Activated T-cell treated with anti-CD3 and anti-CD28 coated beads for 48 hours (primary cell): ENCODE data around the gene RMND5B.
"Not testable (repeated sequence)": the region's sequence is repeated elsewhere in the genome, so short reads cannot be mapped to it uniquely, and the experiment has no call there.

ENCODE experiments used
- DNase-seq: peaks from one replicate; pipeline ENCODE4 v3.0.0-alpha.2; 2020; ENCODE audit warnings: low read depth

Gene RMND5B

DNA sequence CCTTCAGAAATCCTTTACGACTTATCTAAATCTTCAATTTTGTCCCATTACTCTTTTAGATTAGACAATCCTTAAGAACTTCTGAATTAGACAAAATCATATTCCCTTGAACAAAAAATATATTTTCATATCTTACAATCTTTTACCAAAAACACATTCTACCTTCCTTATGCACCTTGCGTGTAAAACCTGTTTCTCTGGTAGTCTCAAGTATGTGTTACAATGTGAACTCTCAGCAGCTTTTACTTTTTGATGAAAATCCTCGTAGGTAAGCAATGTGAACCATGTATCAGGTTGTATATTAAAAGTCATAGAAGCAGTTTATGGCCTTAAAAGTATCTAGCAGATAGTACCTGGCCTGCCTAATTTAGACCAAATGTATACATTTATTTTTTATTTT lies 43.6 kb downstream of the RMND5B start:
- DNase-seq = no peak

DNA sequence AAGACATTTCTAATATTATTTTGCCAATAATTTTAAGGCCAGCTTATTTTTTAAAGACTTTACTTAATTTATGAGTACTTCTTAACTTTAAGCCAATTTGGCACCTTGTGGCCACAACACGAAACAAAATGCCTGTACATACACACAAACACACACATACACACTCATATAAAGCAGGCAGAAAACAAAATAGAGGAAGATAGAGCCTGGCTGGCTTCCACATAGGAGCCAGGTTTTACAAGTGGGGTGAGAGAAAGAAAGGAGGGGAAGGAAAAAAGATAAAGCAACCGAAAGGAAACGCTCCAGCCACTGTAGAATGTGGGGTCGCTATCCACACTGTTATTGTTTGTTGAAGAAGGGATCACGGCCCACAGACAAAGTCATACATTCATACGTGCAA lies 46.0 kb downstream of the RMND5B start:
- DNase-seq = no peak

DNA sequence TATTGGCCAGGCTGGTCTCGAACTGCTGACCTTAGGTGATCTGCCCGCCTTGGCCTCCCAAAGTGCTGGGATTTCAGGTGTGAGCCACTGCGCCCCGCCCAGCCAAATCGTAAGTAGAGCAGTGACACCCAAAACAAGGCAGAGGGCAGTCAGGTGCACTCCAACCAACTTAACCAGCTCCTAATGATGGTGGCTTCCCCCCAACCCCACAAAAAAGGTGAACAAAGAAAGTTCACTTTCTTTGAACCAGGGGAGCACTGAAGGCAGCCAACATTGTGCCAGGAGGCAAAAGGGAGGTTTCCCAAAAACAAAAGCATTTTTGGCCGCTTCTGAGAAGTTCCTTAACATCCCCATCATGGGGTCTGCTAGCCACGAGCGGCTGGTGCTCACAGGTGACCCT lies 46.8 kb downstream of the RMND5B start:
- DNase-seq = no peak

DNA sequence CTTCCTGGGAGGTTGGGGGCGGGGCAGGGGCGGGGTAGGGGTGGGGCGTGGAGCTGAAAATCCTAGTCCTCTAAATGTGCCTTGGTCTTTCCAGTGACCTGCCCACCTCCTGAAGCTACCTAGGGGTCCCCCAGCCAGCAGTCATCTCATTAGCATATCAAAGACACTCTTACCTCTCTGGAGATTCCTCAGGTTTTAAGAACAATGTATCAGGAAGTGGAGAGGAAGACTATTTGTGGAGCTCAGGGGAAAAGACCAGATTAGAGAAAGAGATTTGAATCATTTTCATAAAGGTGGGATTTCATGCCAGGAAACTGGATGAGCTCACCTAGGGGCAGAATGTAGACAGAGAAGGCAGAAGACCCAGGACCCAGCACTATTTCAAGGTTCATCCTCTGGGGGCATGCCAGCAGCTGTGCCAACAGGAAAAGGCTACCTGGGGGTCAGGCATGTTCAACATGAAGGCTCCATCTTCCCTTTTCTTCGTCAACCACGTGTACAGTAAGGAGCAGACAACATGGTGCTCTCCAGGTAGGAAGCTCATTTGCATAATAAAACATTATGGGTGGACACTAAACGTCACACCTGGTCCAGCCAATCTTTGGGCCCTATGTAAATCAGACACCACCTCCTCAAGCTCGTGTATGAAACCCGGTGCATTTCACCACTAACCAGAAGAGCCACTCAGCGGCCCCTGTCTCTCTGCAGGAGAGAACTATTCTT lies 49.5 kb downstream of the RMND5B start:
- no peak for DNase-seq

DNA sequence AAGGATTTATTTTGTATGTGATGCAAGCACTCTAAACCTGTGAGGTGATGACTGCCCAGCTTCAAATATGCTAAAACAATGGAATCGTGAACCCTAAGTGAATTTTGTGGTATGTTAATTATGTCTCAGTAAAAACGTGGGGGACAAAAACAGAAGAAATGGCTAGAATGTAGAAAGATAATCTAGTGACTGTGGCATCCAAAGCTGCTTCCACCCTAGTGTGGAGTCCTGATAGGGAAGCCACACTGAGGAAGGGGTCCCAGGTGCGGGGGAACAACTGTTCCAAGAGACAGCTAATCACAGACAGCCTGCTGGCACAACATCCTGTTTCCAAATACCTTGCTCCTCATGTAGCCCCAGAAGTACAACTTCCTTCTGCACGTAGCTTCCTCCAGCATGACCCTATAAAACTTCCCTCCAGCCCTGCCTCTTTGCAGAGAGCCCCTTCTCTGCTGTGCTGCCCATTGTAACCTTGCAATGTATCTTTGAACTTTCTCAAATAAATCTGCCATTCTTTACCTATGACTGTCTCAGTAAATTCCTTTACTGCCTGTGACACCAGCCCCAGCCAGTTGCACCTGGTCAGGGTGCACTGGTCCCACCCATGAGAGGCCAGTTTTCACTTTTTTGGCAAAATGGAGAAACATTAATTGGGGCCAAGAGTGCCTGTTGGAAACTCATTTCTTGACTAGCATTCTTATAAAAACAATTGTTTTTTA lies 51.5 kb downstream of the RMND5B start:
- DNase-seq = no peak

DNA sequence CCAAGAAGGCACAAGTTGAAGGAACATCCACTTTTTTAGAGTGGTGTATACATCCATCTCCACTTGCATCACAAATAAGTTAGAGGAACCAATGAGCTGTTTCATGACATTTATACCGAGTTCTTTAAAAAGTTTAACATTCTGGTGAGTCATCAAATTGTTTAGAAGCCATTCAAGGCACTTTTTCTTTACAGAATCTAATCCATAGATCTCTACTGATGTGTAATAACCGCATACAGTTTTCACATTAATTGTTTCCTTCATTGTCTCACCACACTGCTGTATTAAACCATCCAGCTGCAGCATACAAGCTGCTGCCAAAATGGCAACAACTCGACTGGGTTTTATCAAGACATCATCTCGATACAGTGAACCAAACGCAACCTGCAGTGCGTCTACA lies 55.6 kb downstream of the RMND5B start:
- DNase-seq = no peak

DNA sequence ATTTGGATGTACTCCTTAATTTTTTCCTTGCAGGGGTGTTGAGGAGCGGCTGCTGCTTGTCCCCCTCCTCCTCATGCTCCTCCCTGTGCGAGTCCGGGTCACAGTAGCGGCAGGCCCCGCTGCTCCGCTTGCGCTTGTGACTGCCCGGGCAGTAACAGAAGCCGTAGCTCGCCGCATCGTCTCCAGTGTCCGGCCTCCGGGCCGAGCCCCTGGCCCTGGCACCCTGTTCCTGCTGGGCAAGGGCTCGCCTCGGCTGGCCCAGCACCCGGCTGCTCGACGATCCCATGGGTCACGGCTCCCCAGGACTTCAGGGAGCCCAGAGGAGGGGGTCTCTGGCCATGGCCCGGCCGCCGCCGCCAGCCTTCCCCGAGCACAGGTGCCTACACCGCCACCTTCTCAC lies 56.2 kb downstream of the RMND5B start, which contains the start of gene GMCL2:
TSS of gene GMCL2 (minus strand) at position 358 of the 400 bp plus-strand sequence. CDS start at position 286, 72 bp downstream.
- no peak for DNase-seq

DNA sequence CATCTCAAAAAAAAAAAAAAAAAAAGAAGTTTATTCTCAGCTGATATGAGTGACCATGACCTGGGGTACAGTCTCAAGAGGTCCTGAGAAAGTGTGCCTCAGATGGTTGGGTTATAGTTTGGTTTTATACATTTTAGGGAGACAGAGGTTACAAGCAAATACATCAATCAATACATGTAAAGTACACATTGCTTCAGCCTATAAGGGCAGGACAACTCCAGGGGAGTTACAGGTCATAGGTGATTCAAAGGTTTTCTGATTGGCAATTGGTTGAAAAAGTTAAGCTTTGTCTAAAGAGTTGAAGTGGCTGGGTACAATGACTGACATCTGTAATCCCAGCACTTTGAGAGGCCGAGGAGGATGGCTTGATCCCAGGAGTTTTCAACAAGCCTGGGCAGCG lies 58.6 kb downstream of the RMND5B start:
- DNase-seq = no peak

DNA sequence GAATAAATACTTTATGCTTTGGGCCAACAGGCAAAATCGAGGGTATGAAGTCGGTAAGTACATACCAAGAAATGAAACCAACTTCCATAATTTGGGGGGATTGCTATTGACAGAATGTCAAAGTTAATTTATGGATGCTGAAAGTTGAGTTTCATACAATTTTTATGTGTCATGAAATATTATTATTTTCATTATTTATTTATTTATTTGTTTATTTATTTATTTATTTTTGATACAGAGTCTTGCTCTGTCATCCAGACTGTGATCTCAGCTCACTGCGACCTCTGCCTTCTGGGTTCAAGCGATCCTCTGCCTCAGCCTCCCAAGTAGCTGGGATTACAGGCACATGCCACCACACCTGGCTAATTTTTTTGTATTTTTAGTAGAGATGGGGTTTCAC lies 60.8 kb downstream of the RMND5B start:
- no peak for DNase-seq

DNA sequence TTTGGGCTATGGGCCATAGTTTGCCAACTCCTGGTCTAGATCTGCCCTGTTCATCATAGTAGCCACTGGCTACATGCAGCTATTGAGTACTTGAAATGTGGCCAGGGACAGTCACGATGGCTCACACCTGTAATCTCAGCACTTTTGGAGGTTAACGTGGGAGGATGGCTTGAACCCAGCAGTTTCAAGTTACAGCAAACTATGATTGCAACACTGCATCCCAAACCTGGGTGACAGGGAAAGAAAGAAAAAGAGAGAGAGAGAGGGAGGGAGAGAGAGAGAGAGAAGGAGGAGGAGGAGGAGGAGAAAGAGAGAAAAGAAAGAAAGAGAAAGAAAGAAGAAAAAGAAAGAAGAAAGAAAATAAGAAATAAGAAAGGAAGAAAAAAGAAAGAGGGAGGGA lies 61.4 kb downstream of the RMND5B start:
- no peak for DNase-seq

DNA sequence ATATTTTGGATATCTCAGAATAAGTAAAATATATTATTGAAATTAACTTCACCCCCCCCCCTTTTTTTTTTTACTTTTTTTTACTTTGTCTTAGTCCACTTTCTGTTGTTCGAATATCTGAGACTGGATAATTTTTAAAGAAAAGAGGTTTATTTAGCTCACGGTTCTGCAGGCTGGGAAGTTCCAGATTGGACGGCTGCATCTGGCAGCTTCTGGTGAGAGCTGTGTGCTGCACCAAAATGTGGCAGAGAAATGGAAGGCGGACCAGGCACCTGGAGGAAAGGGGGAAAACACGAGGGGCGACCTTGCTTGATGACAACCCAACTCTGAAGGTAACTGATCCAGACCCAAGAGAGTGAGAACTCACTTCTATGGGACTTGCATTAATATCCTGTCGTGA lies 62.0 kb downstream of the RMND5B start:
- DNase-seq = no peak

DNA sequence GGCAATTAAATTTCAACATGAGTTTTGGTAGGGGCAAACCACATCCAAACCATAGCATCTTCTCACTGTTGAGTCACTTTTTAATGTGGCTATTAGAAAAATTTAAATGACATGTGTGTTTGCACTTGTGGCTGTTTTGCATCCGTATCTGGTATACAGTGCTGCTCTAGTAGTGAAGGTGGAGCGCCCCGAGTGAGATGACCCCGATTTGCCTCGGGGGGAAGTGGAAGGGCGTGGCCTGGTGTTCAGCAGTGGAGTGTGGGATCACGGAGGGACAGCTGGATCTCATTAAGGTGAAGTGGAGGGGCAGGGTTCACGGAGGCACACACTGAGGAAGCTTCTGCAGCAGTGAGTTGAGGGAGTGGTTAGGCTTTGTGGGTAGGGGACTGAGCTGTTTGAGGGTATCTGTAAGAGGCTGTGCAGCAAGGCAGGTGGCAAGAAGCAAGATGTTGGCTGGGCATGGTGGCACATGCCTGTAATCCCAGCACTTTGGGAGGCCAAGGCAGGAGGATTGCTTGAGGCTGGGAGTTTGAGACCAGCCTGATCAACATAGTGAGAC lies 62.5 kb downstream of the RMND5B start:
- DNase-seq = no peak

DNA sequence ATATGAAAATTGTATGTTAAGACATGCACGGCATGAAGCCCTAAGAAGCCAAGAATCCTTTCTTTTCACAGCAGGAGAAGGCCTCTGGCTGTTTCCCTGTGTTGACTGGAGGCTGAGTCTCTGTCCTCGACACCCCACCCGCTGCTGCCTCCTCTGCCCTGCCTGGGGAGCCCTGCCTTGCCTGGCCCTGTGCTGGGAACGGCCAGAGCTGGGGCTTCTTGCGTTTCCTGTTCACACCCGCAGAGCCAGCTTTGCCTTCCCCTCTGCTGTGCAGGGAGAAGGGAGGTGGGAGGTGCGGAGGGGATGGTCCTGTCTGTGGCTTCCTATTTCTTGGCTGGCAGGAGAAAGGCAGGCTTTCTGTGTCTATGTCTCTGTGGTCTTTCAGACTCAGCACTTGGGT lies 63.2 kb downstream of the RMND5B start:
- DNase-seq = no peak

DNA sequence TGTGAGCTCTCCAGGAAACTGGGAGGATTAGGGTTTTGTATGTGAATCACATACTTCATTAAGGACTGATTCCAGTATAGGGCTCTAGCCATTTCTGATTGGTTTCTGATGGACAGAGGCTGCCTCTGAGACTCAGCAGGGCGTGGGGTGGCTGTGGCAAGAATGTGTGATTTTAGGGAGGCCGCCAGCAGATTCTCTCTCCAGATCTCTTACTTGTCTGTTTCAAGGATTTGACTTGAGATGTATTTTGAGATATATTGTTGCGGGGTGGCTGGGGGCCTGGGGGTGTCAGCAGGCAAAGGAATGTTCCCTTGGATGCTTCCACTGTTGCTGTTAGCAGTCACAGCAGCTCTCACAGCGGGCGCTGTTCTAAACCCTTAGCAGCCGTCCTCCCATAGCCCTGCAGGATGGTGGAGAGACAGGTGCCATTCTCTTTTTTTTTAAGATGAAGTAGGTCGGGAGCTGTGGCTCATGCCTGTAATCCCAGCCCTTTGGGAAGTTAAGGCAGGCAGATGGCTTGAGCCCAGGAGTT lies 65.5 kb downstream of the RMND5B start:
- no peak for DNase-seq

DNA sequence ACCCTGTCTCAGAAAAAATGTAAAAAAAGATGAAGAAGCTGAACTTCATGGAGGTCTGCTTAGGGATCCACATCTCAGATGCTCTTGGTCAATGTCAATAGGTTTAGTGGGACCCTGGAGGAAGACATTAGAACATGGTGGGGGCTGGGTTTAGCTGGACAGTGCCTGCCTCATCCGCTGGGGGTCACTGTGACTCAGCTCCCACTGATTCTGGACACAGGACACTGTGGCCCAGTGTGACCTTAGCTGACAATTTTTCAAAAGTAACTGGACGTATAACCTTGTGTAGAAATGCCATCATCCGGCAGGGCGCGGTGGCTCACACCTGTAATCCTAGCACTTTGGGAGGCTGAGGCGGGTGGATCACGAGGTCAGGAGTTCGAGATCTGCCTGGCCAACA lies 66.2 kb downstream of the RMND5B start:
- no peak for DNase-seq

DNA sequence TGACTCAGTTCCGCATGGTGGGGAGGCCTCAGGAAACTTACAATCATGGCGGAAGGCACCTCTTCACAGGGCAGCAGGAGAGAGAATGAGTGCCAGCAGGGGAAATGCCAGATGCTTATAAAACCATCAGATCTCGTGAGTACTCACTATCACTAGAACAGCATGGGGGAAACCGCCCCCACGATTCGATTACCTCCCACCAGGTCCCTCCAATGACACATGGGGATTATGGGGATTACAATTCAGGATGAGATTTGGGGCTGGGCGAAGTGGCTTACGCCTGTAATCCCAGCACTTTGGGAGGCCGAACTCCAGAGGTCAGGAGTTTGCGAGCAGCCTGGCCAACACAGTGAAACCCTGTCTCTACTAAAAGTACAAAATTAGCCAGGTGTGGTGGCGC lies 67.3 kb downstream of the RMND5B start:
- not testable (repeated sequence) for DNase-seq

DNA sequence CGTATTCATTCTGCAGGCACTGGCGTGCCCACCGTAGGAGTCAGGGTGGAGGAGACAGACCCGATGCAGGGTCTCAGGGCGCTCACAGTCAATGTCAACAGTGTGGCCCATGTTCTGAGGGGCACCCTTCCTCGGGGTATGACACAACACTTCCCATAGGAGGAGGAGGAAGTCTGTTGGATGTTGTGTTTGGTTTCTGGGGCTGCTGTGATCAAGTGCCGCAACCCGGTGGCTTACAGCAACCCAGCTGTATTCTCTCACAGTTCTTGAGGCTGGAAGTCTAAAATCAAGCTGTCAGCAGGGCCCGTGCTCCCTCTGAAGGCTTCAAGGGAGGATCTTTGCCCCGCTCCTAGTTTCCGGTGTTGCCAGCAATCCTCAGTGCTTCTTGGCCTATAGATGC lies 67.9 kb downstream of the RMND5B start:
- DNase-seq = no peak

DNA sequence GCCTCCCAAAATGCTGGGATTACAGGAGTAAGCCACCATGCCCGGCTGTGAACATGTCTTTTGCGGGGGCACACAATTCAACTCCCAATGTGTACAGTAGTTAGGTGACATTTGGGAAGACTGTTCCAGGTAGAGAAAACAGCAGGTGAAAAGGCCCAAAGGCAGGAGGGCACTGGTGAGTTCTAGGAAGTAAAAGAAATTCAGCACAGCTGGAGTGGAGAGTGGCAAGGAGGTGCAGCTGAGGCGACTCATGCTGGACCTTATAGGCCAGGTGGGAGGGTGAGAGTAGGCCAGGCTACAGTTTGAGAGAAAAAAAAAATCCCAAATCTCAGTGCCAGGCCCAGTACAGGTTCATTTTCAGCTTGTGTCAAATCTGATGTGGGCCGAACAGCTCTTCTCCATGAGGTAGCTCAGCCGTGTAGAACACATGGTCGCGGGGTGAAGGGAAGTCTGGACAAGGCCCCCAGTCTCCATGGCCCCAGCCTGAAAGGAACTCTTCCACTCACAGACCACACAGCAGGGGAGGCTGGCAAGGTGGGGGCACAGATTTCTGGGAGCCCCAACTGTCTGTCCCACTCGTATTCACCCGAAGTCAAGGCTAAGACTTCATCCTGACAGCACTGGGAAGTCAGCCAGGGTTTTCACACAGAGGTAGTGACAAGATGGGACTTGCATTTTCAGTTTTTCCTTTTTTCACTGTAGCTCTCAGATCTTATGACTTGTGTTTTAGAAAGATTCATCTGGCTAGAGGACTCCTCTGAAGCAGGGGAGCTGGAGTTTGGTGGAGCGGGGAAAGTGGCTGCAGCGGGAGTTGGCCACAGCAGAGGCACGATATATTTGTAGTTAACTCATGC lies 69.0 kb downstream of the RMND5B start:
- no peak for DNase-seq
